Measurements from ENCODE around the gene NLRC5.

Gene NLRC5

GRCh38 chr16:57013229-57013628 is 23.9 kb downstream of the NLRC5 start:
- no peak overlapping the region for H3K4me3 ChIP-seq (ENCODE audit: low read depth, low read length)
- TF ChIP-seq, protein P1, sequence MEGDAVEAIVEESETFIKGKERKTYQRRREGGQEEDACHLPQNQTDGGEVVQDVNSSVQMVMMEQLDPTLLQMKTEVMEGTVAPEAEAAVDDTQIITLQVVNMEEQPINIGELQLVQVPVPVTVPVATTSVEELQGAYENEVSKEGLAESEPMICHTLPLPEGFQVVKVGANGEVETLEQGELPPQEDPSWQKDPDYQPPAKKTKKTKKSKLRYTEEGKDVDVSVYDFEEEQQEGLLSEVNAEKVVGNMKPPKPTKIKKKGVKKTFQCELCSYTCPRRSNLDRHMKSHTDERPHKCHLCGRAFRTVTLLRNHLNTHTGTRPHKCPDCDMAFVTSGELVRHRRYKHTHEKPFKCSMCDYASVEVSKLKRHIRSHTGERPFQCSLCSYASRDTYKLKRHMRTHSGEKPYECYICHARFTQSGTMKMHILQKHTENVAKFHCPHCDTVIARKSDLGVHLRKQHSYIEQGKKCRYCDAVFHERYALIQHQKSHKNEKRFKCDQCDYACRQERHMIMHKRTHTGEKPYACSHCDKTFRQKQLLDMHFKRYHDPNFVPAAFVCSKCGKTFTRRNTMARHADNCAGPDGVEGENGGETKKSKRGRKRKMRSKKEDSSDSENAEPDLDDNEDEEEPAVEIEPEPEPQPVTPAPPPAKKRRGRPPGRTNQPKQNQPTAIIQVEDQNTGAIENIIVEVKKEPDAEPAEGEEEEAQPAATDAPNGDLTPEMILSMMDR (IDR thresholded peaks at IDR 0.05; ENCODE audit: low read depth, low read length), result no peak

DNA sequence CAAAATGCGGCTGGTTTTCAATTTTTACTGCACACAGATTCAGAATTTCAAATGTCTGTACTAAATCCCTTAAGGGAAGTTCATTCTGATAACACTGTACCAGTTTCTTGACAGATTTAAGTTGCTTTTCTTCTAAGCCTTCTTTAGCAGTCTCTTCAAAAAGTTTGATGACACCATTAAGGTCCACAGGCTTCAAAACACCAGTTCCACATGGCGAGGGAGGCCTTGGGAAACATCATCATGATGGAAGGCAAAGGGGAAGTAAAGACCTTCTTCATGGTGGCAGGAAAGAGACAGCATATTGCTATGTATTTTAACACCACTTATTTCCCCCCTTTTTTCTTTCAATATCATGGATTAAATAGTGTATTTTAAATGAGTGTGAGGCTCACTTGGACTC is 24.5 kb downstream of the NLRC5 start:
- TF ChIP-seq, protein P1 (IDR thresholded peaks at IDR 0.05; ENCODE audit: low read depth, low read length), result no peak
- no peak overlapping the region for H3K4me3 ChIP-seq (ENCODE audit: low read depth, low read length)

GRCh38 chr16:57016301-57016700 is 26.9 kb downstream of the NLRC5 start:
- TF ChIP-seq, protein P1 (IDR thresholded peaks at IDR 0.05; ENCODE audit: low read depth, low read length), result no peak
- H3K4me3 ChIP-seq (ENCODE audit: low read depth, low read length), result no peak overlapping the region

DNA sequence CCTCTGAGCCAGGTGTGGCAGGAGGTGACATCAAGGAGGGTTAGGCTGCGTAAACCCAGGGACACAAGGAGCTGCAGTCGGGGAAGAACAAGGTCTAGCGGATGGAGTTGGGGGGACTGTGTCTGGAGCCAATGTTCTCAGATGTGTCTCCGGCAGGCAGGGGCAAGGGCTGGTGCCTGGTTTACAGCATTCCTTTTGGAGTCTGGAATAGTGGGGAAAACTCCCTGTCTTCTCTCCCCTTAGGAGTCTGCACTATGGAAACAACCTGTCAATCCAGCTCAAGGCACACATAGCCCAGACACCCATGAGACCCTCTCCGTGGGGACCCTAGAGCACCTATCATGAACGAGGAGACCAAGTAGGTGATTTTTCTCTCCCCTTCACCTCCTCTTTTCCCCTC is 27.5 kb downstream of the NLRC5 start:
- TF ChIP-seq, protein P1 (IDR thresholded peaks at IDR 0.05; ENCODE audit: low read depth, low read length), result no peak
- no peak overlapping the region for H3K4me3 ChIP-seq (ENCODE audit: low read depth, low read length)

GRCh38 chr16:57017251-57017650 is 27.9 kb downstream of the NLRC5 start:
- no peak overlapping the region for H3K4me3 ChIP-seq (ENCODE audit: low read depth, low read length)
- TF ChIP-seq, protein P1 (IDR thresholded peaks at IDR 0.05; ENCODE audit: low read depth, low read length), result no peak

DNA sequence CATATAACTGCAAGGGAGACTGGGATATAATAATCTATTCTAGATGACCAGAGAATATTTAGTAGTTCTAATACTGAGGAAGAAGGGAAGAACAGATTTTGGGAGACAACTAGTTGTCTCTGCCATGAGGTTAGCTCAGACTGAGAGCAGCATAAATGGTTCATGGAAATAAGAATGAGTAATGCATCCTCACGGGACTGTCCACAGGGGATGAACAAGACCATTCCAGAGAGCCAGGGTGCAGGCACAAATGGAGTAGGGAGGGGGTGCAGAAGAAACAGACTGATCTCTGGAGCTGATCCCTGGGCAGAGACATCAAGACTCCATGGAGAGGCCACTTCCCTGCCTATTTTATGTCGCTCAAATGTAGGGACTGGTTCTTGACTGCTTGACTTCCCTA is 30.4 kb downstream of the NLRC5 start:
- no peak overlapping the region for H3K4me3 ChIP-seq (ENCODE audit: low read depth, low read length)
- TF ChIP-seq, protein P1 (IDR thresholded peaks at IDR 0.05; ENCODE audit: low read depth, low read length), result no peak

DNA sequence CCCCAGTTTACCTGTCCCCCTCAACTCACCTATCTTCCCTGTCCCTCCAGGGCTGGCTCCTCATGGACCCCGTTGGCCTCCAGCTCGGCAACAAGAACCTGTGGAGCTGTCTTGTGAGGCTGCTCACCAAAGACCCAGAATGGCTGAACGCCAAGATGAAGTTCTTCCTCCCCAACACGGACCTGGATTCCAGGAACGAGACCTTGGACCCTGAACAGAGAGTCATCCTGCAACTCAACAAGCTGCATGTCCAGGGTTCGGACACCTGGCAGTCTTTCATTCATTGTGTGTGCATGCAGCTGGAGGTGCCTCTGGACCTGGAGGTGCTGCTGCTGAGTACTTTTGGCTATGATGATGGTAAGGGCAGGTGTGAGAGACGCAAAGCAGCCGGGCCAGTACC is 31.3 kb downstream of the NLRC5 start:
- TF ChIP-seq, protein P1 (IDR thresholded peaks at IDR 0.05; ENCODE audit: low read depth, low read length), result no peak
- no peak overlapping the region for H3K4me3 ChIP-seq (ENCODE audit: low read depth, low read length)

Data from WI38 (cell line).